ENCODE measurements around the gene SPEM3. TPM values are rescaled to one million over a fixed set of nuclear protein-coding genes. Genes with fewer than 3 reads are reported as not detected.
"Not testable (repeated sequence)": the region's sequence is repeated elsewhere in the genome, so short reads cannot be mapped to it uniquely, and the experiment has no call there.

The SPEM3 gene
- polyA plus RNA-seq, 3 donors: not detected

- not testable (repeated sequence) for H3K27me3 Mint-ChIP-seq (ENCODE audit: low read depth in 3 of 3); H3K9me3 ChIP-seq (replicated peaks in 1 of 2; ENCODE audit: control insufficient read depth in 1 of 2, insufficient read depth in 1 of 2, low read length in 2 of 2); H3K9ac ChIP-seq (ENCODE audit: insufficient read depth, low read length, poor library complexity, severe bottlenecking); H3K4me2 ChIP-seq (replicated peaks; ENCODE audit: extremely low read depth, low read length, poor library complexity, severe bottlenecking); H3K27ac ChIP-seq (ENCODE audit: low read depth in 1 of 2, low read length in 2 of 2); H3K4me3 Mint-ChIP-seq; H2AFZ ChIP-seq (ENCODE audit: insufficient read depth, low read depth, low read length, poor library complexity, severe bottlenecking); H3K36me3 Mint-ChIP-seq; H3K36me3 ChIP-seq (replicated peaks in 1 of 2; ENCODE audit: control insufficient read depth in 1 of 2, insufficient read depth in 2 of 2, low read length in 2 of 2); H3K27me3 ChIP-seq (ENCODE audit: control insufficient read depth in 2 of 2, insufficient read depth in 2 of 2, low read length in 2 of 2); H3K4me3 ChIP-seq (replicated peaks in 1 of 3; ENCODE audit: low read depth in 2 of 3, low read length in 3 of 3); H3K9me3 Mint-ChIP-seq; DNase-seq
- peaks cover 68% of the 10 kb centered on the region for H3K4me1 Mint-ChIP-seq
- Histone ChIP-seq H3K4me1 (ENCODE audit: control insufficient read depth in 1 of 2, insufficient read depth in 2 of 2, low read length in 2 of 2) (peaks cover 54 to 64% of the 10 kb centered on the region in 2 donors), H4K20me1 (ENCODE audit: insufficient read depth, low read length) (peaks cover 25% of the 10 kb centered on the region), H3K79me2 (ENCODE audit: insufficient read depth, low read length) (peaks cover 56% of the 10 kb centered on the region)
- WGBS (ENCODE audit: insufficient coverage): 93% methylated on average over 21 of the region's 31 CpGs
- intact Hi-C loops (cut with micrococcal nuclease): loop anchor here in 1 of 2 donors (5.0 to 10.0 kb wide), 4 partner anchors 90 to 360 kb away; partner anchors contain the start of genes DVL2, KCTD11, PHF23 and TMEM95
- H3K27ac Mint-ChIP-seq: peak overlapping the region in 6 of 7 donors; percentile 35 to 100 (median 100)
These were observed 53.4 kb downstream of the SPEM3 start for GRCh38 chr17:7481842-7482741.

Other genes with a start within 250 kb of the SPEM3 start
- gene ASGR1, start 249.5 kb upstream of the SPEM3 start, polyA plus RNA-seq: 100 to 1,000 TPM in 2 of 3 donors, 10 to 100 TPM in 1; 82.0 to 126 (median 114) TPM
- 10 to 100 TPM in 1 of 3 donors, under 1 TPM in 2; 0.37 to 42.6 (median 0.39) TPM for gene DLG4, start 209.0 kb upstream of the SPEM3 start, polyA plus RNA-seq
- gene ACADVL, start 208.9 kb upstream of the SPEM3 start, polyA plus RNA-seq: 1,000 to 10,000 TPM in 1 of 3 donors, 100 to 1,000 TPM in 2; 152 to 1,231 (median 154) TPM
- gene DVL2, start 194.3 kb upstream of the SPEM3 start, polyA plus RNA-seq: 1 to 10 TPM; 6.7 to 7.8 (median 7.0) TPM
- 10 to 100 TPM; 12.0 to 18.0 (median 12.9) TPM for gene PHF23, start 189.4 kb upstream of the SPEM3 start, polyA plus RNA-seq
- 1,000 to 10,000 TPM; 1,029 to 2,937 (median 2,814) TPM for gene GABARAP, start 186.4 kb upstream of the SPEM3 start, polyA plus RNA-seq
- 100 to 1,000 TPM in 1 of 3 donors, 10 to 100 TPM in 2; 29.5 to 198 (median 38.3) TPM for gene CTDNEP1, start 177.1 kb upstream of the SPEM3 start, polyA plus RNA-seq
- 10 to 100 TPM; 36.1 to 49.5 (median 44.1) TPM for gene ELP5, start 176.6 kb upstream of the SPEM3 start, polyA plus RNA-seq
- 10 to 100 TPM in 1 of 3 donors, 1 to 10 TPM in 1, under 1 TPM in 1; 0.49 to 13.4 (median 2.1) TPM for gene CLDN7, start 166.4 kb upstream of the SPEM3 start, polyA plus RNA-seq
- not detected for gene SLC2A4, start 147.1 kb upstream of the SPEM3 start, polyA plus RNA-seq
- not detected for gene YBX2, start 134.2 kb upstream of the SPEM3 start, polyA plus RNA-seq
- 100 to 1,000 TPM; 465 to 511 (median 485) TPM for gene EIF5A, start 121.2 kb upstream of the SPEM3 start, polyA plus RNA-seq
- 100 to 1,000 TPM in 1 of 3 donors, 10 to 100 TPM in 2; 53.5 to 162 (median 59.6) TPM for gene GPS2, start 113.5 kb upstream of the SPEM3 start, polyA plus RNA-seq
- 10 to 100 TPM in 1 of 3 donors, under 1 TPM in 2; 0.35 to 42.6 (median 0.44) TPM for gene NEURL4, start 99.5 kb upstream of the SPEM3 start, polyA plus RNA-seq
- gene ACAP1, start 92.3 kb upstream of the SPEM3 start, polyA plus RNA-seq: 10 to 100 TPM; 32.1 to 68.5 (median 40.5) TPM
- gene KCTD11, start 76.7 kb upstream of the SPEM3 start, polyA plus RNA-seq: 1 to 10 TPM; 3.4 to 5.6 (median 3.6) TPM
- gene TMEM95, start 73.7 kb upstream of the SPEM3 start, polyA plus RNA-seq: not detected
- not detected for gene TNK1, start 47.8 kb upstream of the SPEM3 start, polyA plus RNA-seq
- 10 to 100 TPM; 37.6 to 70.4 (median 45.7) TPM for gene PLSCR3, start 34.3 kb upstream of the SPEM3 start, polyA plus RNA-seq
- gene TMEM256, start 24.8 kb upstream of the SPEM3 start, polyA plus RNA-seq: 10 to 100 TPM; 39.2 to 81.4 (median 72.6) TPM
- gene NLGN2, start 21.0 kb upstream of the SPEM3 start, polyA plus RNA-seq: under 1 TPM in 1 of 3 donors, not detected in 2; 0.55 TPM
- not detected for gene SPEM1, start 8.5 kb upstream of the SPEM3 start, polyA plus RNA-seq
- not detected for gene SPEM2, start 3.2 kb upstream of the SPEM3 start, polyA plus RNA-seq
- 10 to 100 TPM in 1 of 3 donors, 1 to 10 TPM in 2; 5.1 to 11.3 (median 9.8) TPM for gene TMEM102, start 6.6 kb downstream of the SPEM3 start, polyA plus RNA-seq
- 1 to 10 TPM in 1 of 3 donors, not detected in 2; 2.2 TPM for gene FGF11, start 10.7 kb downstream of the SPEM3 start, polyA plus RNA-seq
- 10 to 100 TPM in 2 of 3 donors, 1 to 10 TPM in 1; 9.3 to 15.7 (median 14.7) TPM for gene CHRNB1, start 16.2 kb downstream of the SPEM3 start, polyA plus RNA-seq
- 1 to 10 TPM; 3.4 to 8.1 (median 4.4) TPM for gene ZBTB4, start 50.8 kb downstream of the SPEM3 start, polyA plus RNA-seq
- not detected for gene SLC35G6, start 52.6 kb downstream of the SPEM3 start, polyA plus RNA-seq
- 10 to 100 TPM; 12.1 to 27.9 (median 25.4) TPM for gene POLR2A, start 55.5 kb downstream of the SPEM3 start, polyA plus RNA-seq
- 10 to 100 TPM; 37.7 to 98.3 (median 50.2) TPM for gene TNFSF12, start 120.2 kb downstream of the SPEM3 start, polyA plus RNA-seq
- 100 to 1,000 TPM; 236 to 523 (median 491) TPM for gene TNFSF13, start 129.9 kb downstream of the SPEM3 start, polyA plus RNA-seq
- 100 to 1,000 TPM in 1 of 3 donors, 1 to 10 TPM in 2; 2.9 to 140 (median 5.6) TPM for gene SENP3, start 133.1 kb downstream of the SPEM3 start, polyA plus RNA-seq
- 100 to 1,000 TPM; 642 to 884 (median 744) TPM for gene CD68, start 150.8 kb downstream of the SPEM3 start, polyA plus RNA-seq
- 100 to 1,000 TPM; 100 to 107 (median 103) TPM for gene MPDU1, start 155.0 kb downstream of the SPEM3 start, polyA plus RNA-seq
- gene SOX15, start 161.2 kb downstream of the SPEM3 start, polyA plus RNA-seq: 1 to 10 TPM in 2 of 3 donors, under 1 TPM in 1; 0.86 to 1.2 (median 1.1) TPM
- gene FXR2, start 186.0 kb downstream of the SPEM3 start, polyA plus RNA-seq: 10 to 100 TPM in 1 of 3 donors, 1 to 10 TPM in 2; 6.2 to 23.0 (median 9.2) TPM
- gene SAT2, start 199.0 kb downstream of the SPEM3 start, polyA plus RNA-seq: 100 to 1,000 TPM in 1 of 3 donors, 10 to 100 TPM in 2; 83.4 to 155 (median 89.8) TPM
- under 1 TPM in 2 of 3 donors, not detected in 1; 0.43 TPM for gene SHBG, start 201.3 kb downstream of the SPEM3 start, polyA plus RNA-seq
- under 1 TPM in 1 of 3 donors, not detected in 2; 0.07 TPM for gene ATP1B2, start 222.1 kb downstream of the SPEM3 start, polyA plus RNA-seq